ENCODE measurements around the gene SMG1.

Gene SMG1

GRCh38 chr16:18803569-18804462 is 122.4 kb downstream of the SMG1 start:
- Mint-ChIP-seq H3K9me3 (no peaks in the 10 kb centered on the region), H3K27me3 (no peaks in the 10 kb centered on the region), H3K27ac (peak overlapping the region; percentile 71), H3K4me3 (peak overlapping the region; percentile 51), H3K36me3 (ENCODE audit: low read depth) (peaks cover 56% of the 10 kb centered on the region), H3K4me1 (ENCODE audit: low read depth) (peaks cover 69% of the 10 kb centered on the region)

GRCh38 chr16:18802767-18803343 is 123.4 kb downstream of the SMG1 start:
- Mint-ChIP-seq H3K27ac (peak overlapping the region; percentile 31), H3K4me1 (ENCODE audit: low read depth) (peaks cover 77% of the 10 kb centered on the region), H3K9me3 (no peaks in the 10 kb centered on the region), H3K4me3 (peak overlapping the region; percentile 93), H3K36me3 (ENCODE audit: low read depth) (peaks cover 51% of the 10 kb centered on the region), H3K27me3 (no peaks in the 10 kb centered on the region)

GRCh38 chr16:18801145-18801972 is 124.8 kb downstream of the SMG1 start, which contains the start of gene ARL6IP1:
Gene ARL6IP1 (minus strand): TSS chr16:18801549. CDS start chr16:18801466, 83 bp downstream.
- H3K4me3 Mint-ChIP-seq: peak within 1 kb of the TSS; percentile 93
- H3K9me3 Mint-ChIP-seq: no peaks in the 10 kb centered on the region
- no peaks in the 10 kb centered on the region for H3K27me3 Mint-ChIP-seq
- peak within 1 kb of the TSS; percentile 95 for H3K27ac Mint-ChIP-seq
- peaks cover 51% of the 10 kb centered on the region for H3K36me3 Mint-ChIP-seq (ENCODE audit: low read depth)
- peaks cover 75% of the 10 kb centered on the region for H3K4me1 Mint-ChIP-seq (ENCODE audit: low read depth)

- Mint-ChIP-seq H3K36me3 (ENCODE audit: low read depth) (peaks cover 51% of the 10 kb centered on the region), H3K4me1 (ENCODE audit: low read depth) (peaks cover 69% of the 10 kb centered on the region), H3K27me3 (no peaks in the 10 kb centered on the region), H3K4me3 (peak overlapping the region; percentile 93), H3K27ac (peak overlapping the region; percentile 95), H3K9me3 (no peaks in the 10 kb centered on the region)
Observed at GRCh38 chr16:18800775-18801144, 125.4 kb downstream of the SMG1 start.

GRCh38 chr16:18800293-18800692 is 125.9 kb downstream of the SMG1 start:
- peaks cover 51% of the 10 kb centered on the region for H3K36me3 Mint-ChIP-seq (ENCODE audit: low read depth)
- H3K4me1 Mint-ChIP-seq (ENCODE audit: low read depth): peaks cover 64% of the 10 kb centered on the region

GRCh38 chr16:18799500-18799899 is 126.7 kb downstream of the SMG1 start:
- Mint-ChIP-seq H3K36me3 (ENCODE audit: low read depth) (peaks cover 45% of the 10 kb centered on the region), H3K27ac (peak overlapping the region; percentile 95), H3K4me1 (ENCODE audit: low read depth) (peaks cover 57% of the 10 kb centered on the region), H3K9me3 (no peaks in the 10 kb centered on the region), H3K4me3 (peak overlapping the region; percentile 93), H3K27me3 (no peaks in the 10 kb centered on the region)

More at GRCh38 chr16:18800293-18800692, 125.9 kb downstream of the SMG1 start:
- Mint-ChIP-seq H3K9me3 (no peaks in the 10 kb centered on the region), H3K27ac (peak overlapping the region; percentile 95), H3K4me3 (peak overlapping the region; percentile 93), H3K27me3 (no peaks in the 10 kb centered on the region)

GRCh38 chr16:18797746-18798145 is 128.5 kb downstream of the SMG1 start:
- Mint-ChIP-seq H3K4me1 (ENCODE audit: low read depth) (peaks cover 45% of the 10 kb centered on the region), H3K4me3 (no peak overlapping the region), H3K36me3 (ENCODE audit: low read depth) (peaks cover 59% of the 10 kb centered on the region), H3K27ac (no peak overlapping the region), H3K9me3 (no peaks in the 10 kb centered on the region), H3K27me3 (no peaks in the 10 kb centered on the region)

- H3K9me3 Mint-ChIP-seq: no peaks in the 10 kb centered on the region
- H3K27me3 Mint-ChIP-seq: no peaks in the 10 kb centered on the region
- no peak overlapping the region for H3K27ac Mint-ChIP-seq
- H3K4me3 Mint-ChIP-seq: no peak overlapping the region
- peaks cover 70% of the 10 kb centered on the region for H3K36me3 Mint-ChIP-seq (ENCODE audit: low read depth)
- peaks cover 36% of the 10 kb centered on the region for H3K4me1 Mint-ChIP-seq (ENCODE audit: low read depth)
Observed at GRCh38 chr16:18796377-18796776, 129.8 kb downstream of the SMG1 start.

GRCh38 chr16:18792836-18793433 is 133.3 kb downstream of the SMG1 start:
- Mint-ChIP-seq H3K27ac (peak overlapping the region; percentile 73), H3K4me3 (no peak overlapping the region), H3K4me1 (ENCODE audit: low read depth) (peaks cover 35% of the 10 kb centered on the region), H3K36me3 (ENCODE audit: low read depth) (peaks cover 76% of the 10 kb centered on the region), H3K9me3 (no peaks in the 10 kb centered on the region), H3K27me3 (no peaks in the 10 kb centered on the region)

GRCh38 chr16:18789850-18790706 is 136.1 kb downstream of the SMG1 start, which contains the start of gene RPS15A:
Gene RPS15A (minus strand): TSS chr16:18790334. CDS start chr16:18789113, 1,221 bp downstream.
- peaks cover 82% of the 10 kb centered on the region for H3K36me3 Mint-ChIP-seq (ENCODE audit: low read depth)
- peak within 1 kb of the TSS; percentile 98 for H3K4me3 Mint-ChIP-seq
- H3K4me1 Mint-ChIP-seq (ENCODE audit: low read depth): peaks cover 61% of the 10 kb centered on the region
- no peaks in the 10 kb centered on the region for H3K27me3 Mint-ChIP-seq
- no peaks in the 10 kb centered on the region for H3K9me3 Mint-ChIP-seq
- H3K27ac Mint-ChIP-seq: peak within 1 kb of the TSS; percentile 97

GRCh38 chr16:18789515-18789849 is 136.7 kb downstream of the SMG1 start:
- H3K36me3 Mint-ChIP-seq (ENCODE audit: low read depth): peaks cover 87% of the 10 kb centered on the region

GRCh38 chr16:18788828-18789514 is 137.2 kb downstream of the SMG1 start:
- H3K27me3 Mint-ChIP-seq: no peaks in the 10 kb centered on the region
- H3K4me1 Mint-ChIP-seq (ENCODE audit: low read depth): peaks cover 71% of the 10 kb centered on the region

More at GRCh38 chr16:18789515-18789849, 136.7 kb downstream of the SMG1 start:
- peak overlapping the region; percentile 98 for H3K4me3 Mint-ChIP-seq
- peak overlapping the region; percentile 97 for H3K27ac Mint-ChIP-seq
- no peaks in the 10 kb centered on the region for H3K27me3 Mint-ChIP-seq
- no peaks in the 10 kb centered on the region for H3K9me3 Mint-ChIP-seq
- peaks cover 67% of the 10 kb centered on the region for H3K4me1 Mint-ChIP-seq (ENCODE audit: low read depth)

GRCh38 chr16:18784917-18785623 is 141.1 kb downstream of the SMG1 start:
- Mint-ChIP-seq H3K27ac (peak overlapping the region; percentile 82), H3K4me1 (ENCODE audit: low read depth) (peaks cover 64% of the 10 kb centered on the region), H3K36me3 (ENCODE audit: low read depth) (peaks cover 73% of the 10 kb centered on the region), H3K9me3 (no peaks in the 10 kb centered on the region), H3K27me3 (no peaks in the 10 kb centered on the region), H3K4me3 (peak overlapping the region; percentile 98)

More at GRCh38 chr16:18788828-18789514, 137.2 kb downstream of the SMG1 start:
- H3K36me3 Mint-ChIP-seq (ENCODE audit: low read depth): peaks cover 86% of the 10 kb centered on the region
- H3K9me3 Mint-ChIP-seq: no peaks in the 10 kb centered on the region
- peak overlapping the region; percentile 97 for H3K27ac Mint-ChIP-seq
- peak overlapping the region; percentile 98 for H3K4me3 Mint-ChIP-seq

Data from stimulated activated naive CD8-positive, alpha-beta T cell treated with anti-CD3 and anti-CD28 coated beads, Interleukin-15, Interleukin-2, amounts not matched to agents 100 ng/mL and 50 ng/mL, for 24 hours (primary cell).